Brain pericyte (primary cell): Measurements from ENCODE around the gene METTL24.

ENCODE experiments used
- DNase-seq: peaks from one replicate; pipeline ENCODE4 v3.0.0-alpha.2; 2012; ENCODE audit warnings: low read depth, low spot score

Gene METTL24

GRCh38 chr6:110196874-110197273, 161.3 kb downstream of the METTL24 start:
- no peak for DNase-seq

GRCh38 chr6:110195639-110196038, 162.5 kb downstream of the METTL24 start:
- DNase-seq: no peak
